HepG2 (cell line): ENCODE measurements around the gene TEKT5. TPM values are rescaled to one million over a fixed set of nuclear protein-coding genes. Genes with fewer than 3 reads are reported as not detected.
A peak's percentile ranks its signal among the peaks of the same experiment; 100 is the strongest.

Experiments
- ATM ChIP-seq: fragments of 450-650 bp; IDR thresholded peaks from 2 replicates; pipeline ENCODE4 v1.7.1; 2017; ENCODE audit warnings: mild to moderate bottlenecking, borderline replicate concordance
- CREM ChIP-seq, 2 experiments: sonication (generic) in 1 of 2; formaldehyde crosslinking in 1 of 2; IDR thresholded peaks; 2 replicates each; pipeline versions ENCODE4 v1.4.0 to v1.6.1; 2016 to 2020; ENCODE audit warnings: antibody characterized with exemption in 1 of 2, mild to moderate bottlenecking in 1 of 2, missing genetic modification reagents in 1 of 2
- FOXK1 ChIP-seq: sonication (generic); formaldehyde crosslinking; IDR thresholded peaks from 2 replicates; pipeline ENCODE4 v1.4.0; 2020; ENCODE audit warnings: low read depth, missing genetic modification reagents, borderline replicate concordance
- HMG20A ChIP-seq: IDR thresholded peaks from 2 replicates; pipeline ENCODE4 v1.6.1; 2016; ENCODE audit warnings: borderline replicate concordance
- MXD4 ChIP-seq: IDR thresholded peaks from 2 replicates; pipeline ENCODE4 v1.6.1; 2016; ENCODE audit warnings: mild to moderate bottlenecking, missing biosample characterization, missing genetic modification reagents
- NONO ChIP-seq, 2 experiments: fragments of 450-650 bp in 1 of 2; sonication (generic) in 1 of 2; formaldehyde crosslinking in 1 of 2; IDR thresholded peaks in 1 of 2; conservative IDR thresholded peaks in 1 of 2; 2 replicates each; pipeline versions ENCODE4 v1.6.1 to v1.8.0; 2017 to 2022; ENCODE audit warnings: mild to moderate bottlenecking in 1 of 2, missing genetic modification reagents in 1 of 2, moderate library complexity in 1 of 2
- NR2F6 ChIP-seq, 2 experiments: IDR thresholded peaks; 2 replicates each; pipeline ENCODE4 v1.6.1; 2016; ENCODE audit warnings: antibody characterized with exemption in 1 of 2, mild to moderate bottlenecking in 1 of 2
- RERE ChIP-seq: IDR thresholded peaks from 2 replicates; pipeline ENCODE4 v1.6.1; 2016; ENCODE audit warnings: low read depth, missing genetic modification reagents, missing compliant biosample characterization
- SMYD3 ChIP-seq: sonication (generic); formaldehyde crosslinking; IDR thresholded peaks from 2 replicates; pipeline ENCODE4 v1.8.1; 2023; ENCODE audit warnings: mild to moderate bottlenecking, missing genetic modification reagents
- ZMYM3 ChIP-seq: sonication (generic); formaldehyde crosslinking; IDR thresholded peaks from 2 replicates; pipeline ENCODE4 v1.5.1; 2020; ENCODE audit warnings: mild to moderate bottlenecking, missing genetic modification reagents
- ZNF607 ChIP-seq: sonication (generic); formaldehyde crosslinking; IDR thresholded peaks from 2 replicates; pipeline ENCODE4 v1.5.1; 2020; ENCODE audit warnings: missing genetic modification reagents, mild to moderate bottlenecking, borderline replicate concordance
- ZNF720 ChIP-seq: sonication (generic); formaldehyde crosslinking; IDR thresholded peaks from 2 replicates; pipeline ENCODE4 v1.4.0; 2020; ENCODE audit warnings: missing genetic modification reagents
- ZNF75D ChIP-seq: sonication (generic); formaldehyde crosslinking; IDR thresholded peaks from 2 replicates; pipeline ENCODE4 v1.8.1; 2023; ENCODE audit warnings: missing genetic modification reagents, mild to moderate bottlenecking, borderline replicate concordance
- ZNF841 ChIP-seq: sonication (generic); formaldehyde crosslinking; IDR thresholded peaks from 2 replicates; pipeline ENCODE4 v1.8.1; 2023; ENCODE audit warnings: missing genetic modification reagents, borderline replicate concordance
- polyA plus RNA-seq, 8 experiments: library from polyadenylated mRNA; depleted of rRNA in 3 of 8; stranded (reverse) in 7 of 8; unstranded in 1 of 8; fragments of >200 nt; fragmentation: Illumina TruSeq in 4 of 8; extraction: Trizol in 4 of 8; gene quantifications; 2 replicates each; pipeline versions ENCODE4 v1.2.1 to v1.2.3, GENCODE V29; 2011 to 2016; ENCODE audit warnings: low read depth in 4 of 8, missing spikeins in 1 of 8, mixed read lengths in 1 of 8; ENCODE audit not compliant: insufficient read depth in 1 of 8
- total RNA-seq, 5 experiments: library from RNA; depleted of rRNA; stranded (reverse); fragments of >200 nt; fragmentation: Illumina TruSeq; extraction: Trizol; gene quantifications; 2 replicates each; pipeline ENCODE4 v1.2.3, GENCODE V29; 2016; ENCODE audit warnings: low read depth in 1 of 5
- TF ChIP-seq, protein P1 (sequence below): sonication (generic); formaldehyde crosslinking; IDR thresholded peaks from 2 replicates; pipeline ENCODE4 v1.5.1; 2020; ENCODE audit warnings: mild to moderate bottlenecking, missing genetic modification reagents, borderline replicate concordance
- TF ChIP-seq, protein P2 (sequence below): sonication (generic); formaldehyde crosslinking; IDR thresholded peaks from 2 replicates; pipeline ENCODE4 v1.8.0; 2022; ENCODE audit warnings: missing genetic modification reagents, mild to moderate bottlenecking, moderate library complexity, borderline replicate concordance

The TEKT5 gene
- total and polyA plus RNA-seq, 2 of the 13 experiments (the other 11 are each of a cell fraction or from before 2014, with no cell fraction given) = 0.16 TPM; not detected in 1

GRCh38 chr16:10647721-10648296 is 46.9 kb downstream of the TEKT5 start (continued):
- TF ChIP-seq, protein P1, sequence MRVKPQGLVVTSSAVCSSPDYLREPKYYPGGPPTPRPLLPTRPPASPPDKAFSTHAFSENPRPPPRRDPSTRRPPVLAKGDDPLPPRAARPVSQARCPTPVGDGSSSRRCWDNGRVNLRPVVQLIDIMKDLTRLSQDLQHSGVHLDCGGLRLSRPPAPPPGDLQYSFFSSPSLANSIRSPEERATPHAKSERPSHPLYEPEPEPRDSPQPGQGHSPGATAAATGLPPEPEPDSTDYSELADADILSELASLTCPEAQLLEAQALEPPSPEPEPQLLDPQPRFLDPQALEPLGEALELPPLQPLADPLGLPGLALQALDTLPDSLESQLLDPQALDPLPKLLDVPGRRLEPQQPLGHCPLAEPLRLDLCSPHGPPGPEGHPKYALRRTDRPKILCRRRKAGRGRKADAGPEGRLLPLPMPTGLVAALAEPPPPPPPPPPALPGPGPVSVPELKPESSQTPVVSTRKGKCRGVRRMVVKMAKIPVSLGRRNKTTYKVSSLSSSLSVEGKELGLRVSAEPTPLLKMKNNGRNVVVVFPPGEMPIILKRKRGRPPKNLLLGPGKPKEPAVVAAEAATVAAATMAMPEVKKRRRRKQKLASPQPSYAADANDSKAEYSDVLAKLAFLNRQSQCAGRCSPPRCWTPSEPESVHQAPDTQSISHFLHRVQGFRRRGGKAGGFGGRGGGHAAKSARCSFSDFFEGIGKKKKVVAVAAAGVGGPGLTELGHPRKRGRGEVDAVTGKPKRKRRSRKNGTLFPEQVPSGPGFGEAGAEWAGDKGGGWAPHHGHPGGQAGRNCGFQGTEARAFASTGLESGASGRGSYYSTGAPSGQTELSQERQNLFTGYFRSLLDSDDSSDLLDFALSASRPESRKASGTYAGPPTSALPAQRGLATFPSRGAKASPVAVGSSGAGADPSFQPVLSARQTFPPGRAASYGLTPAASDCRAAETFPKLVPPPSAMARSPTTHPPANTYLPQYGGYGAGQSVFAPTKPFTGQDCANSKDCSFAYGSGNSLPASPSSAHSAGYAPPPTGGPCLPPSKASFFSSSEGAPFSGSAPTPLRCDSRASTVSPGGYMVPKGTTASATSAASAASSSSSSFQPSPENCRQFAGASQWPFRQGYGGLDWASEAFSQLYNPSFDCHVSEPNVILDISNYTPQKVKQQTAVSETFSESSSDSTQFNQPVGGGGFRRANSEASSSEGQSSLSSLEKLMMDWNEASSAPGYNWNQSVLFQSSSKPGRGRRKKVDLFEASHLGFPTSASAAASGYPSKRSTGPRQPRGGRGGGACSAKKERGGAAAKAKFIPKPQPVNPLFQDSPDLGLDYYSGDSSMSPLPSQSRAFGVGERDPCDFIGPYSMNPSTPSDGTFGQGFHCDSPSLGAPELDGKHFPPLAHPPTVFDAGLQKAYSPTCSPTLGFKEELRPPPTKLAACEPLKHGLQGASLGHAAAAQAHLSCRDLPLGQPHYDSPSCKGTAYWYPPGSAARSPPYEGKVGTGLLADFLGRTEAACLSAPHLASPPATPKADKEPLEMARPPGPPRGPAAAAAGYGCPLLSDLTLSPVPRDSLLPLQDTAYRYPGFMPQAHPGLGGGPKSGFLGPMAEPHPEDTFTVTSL = peak; percentile 100
- TF ChIP-seq ZNF607 (CRISPR knock-in tag) (peak; percentile 89), ZMYM3 (CRISPR knock-in tag) (peak; percentile 100), NR2F6 (IDR thresholded peaks at IDR 0.05) (peak; percentile 91), NR2F6 (CRISPR knock-in tag; IDR thresholded peaks at IDR 0.05) (peak; percentile 94), CREM (IDR thresholded peaks at IDR 0.05) (peak; percentile 97), CREM (CRISPR knock-in tag; IDR thresholded peaks at IDR 0.05) (no peak), MXD4 (CRISPR knock-in tag) (peak; percentile 73; the same call in 1 of the 2 replicates), FOXK1 (CRISPR knock-in tag) (peak; percentile 100), HMG20A (CRISPR knock-in tag) (peak; percentile 99), ZNF75D (no peak), ATM (no peak), RERE (peak; percentile 97), SMYD3 (CRISPR knock-in tag) (peak; percentile 99), ZNF720 (CRISPR knock-in tag) (no peak), NONO (IDR thresholded peaks at IDR 0.05) (no peak), NONO (CRISPR knock-in tag; conservative IDR thresholded peaks at IDR 0.05) (peak; percentile 90; the same call in 1 of the 2 replicates), ZNF841 (no peak)
- TF ChIP-seq, protein P2, sequence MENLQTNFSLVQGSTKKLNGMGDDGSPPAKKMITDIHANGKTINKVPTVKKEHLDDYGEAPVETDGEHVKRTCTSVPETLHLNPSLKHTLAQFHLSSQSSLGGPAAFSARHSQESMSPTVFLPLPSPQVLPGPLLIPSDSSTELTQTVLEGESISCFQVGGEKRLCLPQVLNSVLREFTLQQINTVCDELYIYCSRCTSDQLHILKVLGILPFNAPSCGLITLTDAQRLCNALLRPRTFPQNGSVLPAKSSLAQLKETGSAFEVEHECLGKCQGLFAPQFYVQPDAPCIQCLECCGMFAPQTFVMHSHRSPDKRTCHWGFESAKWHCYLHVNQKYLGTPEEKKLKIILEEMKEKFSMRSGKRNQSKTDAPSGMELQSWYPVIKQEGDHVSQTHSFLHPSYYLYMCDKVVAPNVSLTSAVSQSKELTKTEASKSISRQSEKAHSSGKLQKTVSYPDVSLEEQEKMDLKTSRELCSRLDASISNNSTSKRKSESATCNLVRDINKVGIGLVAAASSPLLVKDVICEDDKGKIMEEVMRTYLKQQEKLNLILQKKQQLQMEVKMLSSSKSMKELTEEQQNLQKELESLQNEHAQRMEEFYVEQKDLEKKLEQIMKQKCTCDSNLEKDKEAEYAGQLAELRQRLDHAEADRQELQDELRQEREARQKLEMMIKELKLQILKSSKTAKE (CRISPR knock-in tag) = peak; percentile 87
